Smooth muscle cell (in vitro differentiated cells): ENCODE data around the gene UNCX. TPM values are rescaled to one million over a fixed set of nuclear protein-coding genes. Genes with fewer than 3 reads are reported as not detected.
"Not testable (repeated sequence)": the region's sequence is repeated elsewhere in the genome, so short reads cannot be mapped to it uniquely, and the experiment has no call there.

ENCODE experiments used
- DNase-seq: peaks from one replicate; lab custom pipeline; 2025; ENCODE audit not compliant: unreplicated experiment; lab: John Stamatoyannopoulos, UW
- H2AFZ ChIP-seq: fragments of 200-600 bp; sonication (generic); 2 replicates; pipeline ENCODE4 v1.6.0; 2016; ENCODE audit warnings: antibody characterized with exemption, low read depth, mild to moderate bottlenecking
- H3F3A ChIP-seq: fragments of 200-600 bp; sonication (generic); 2 replicates; pipeline ENCODE4 v1.6.0; 2017; ENCODE audit warnings: antibody characterized with exemption, low read depth
- H3K27ac ChIP-seq: fragments of 200-600 bp; sonication (generic); 2 replicates; pipeline ENCODE4 v1.5.1; 2016; ENCODE audit warnings: low read depth, mild to moderate bottlenecking
- H3K27me3 ChIP-seq: fragments of 200-600 bp; sonication (generic); 2 replicates; pipeline ENCODE4 v1.6.1; 2016; ENCODE audit warnings: low read depth, mild to moderate bottlenecking
- H3K36me3 ChIP-seq: fragments of 200-600 bp; sonication (generic); 2 replicates; pipeline ENCODE4 v1.5.1; 2016; ENCODE audit warnings: low read depth
- H3K4me1 ChIP-seq: fragments of 200-600 bp; sonication (generic); 2 replicates; pipeline ENCODE4 v1.5.1; 2016; ENCODE audit warnings: low read depth
- H3K4me2 ChIP-seq: fragments of 200-600 bp; sonication (generic); 2 replicates; pipeline ENCODE4 v1.6.0; 2016; ENCODE audit warnings: mild to moderate bottlenecking
- H3K4me3 ChIP-seq: fragments of 200-600 bp; sonication (generic); 2 replicates; pipeline ENCODE4 v1.5.1; 2016; ENCODE audit warnings: mild to moderate bottlenecking
- H3K79me2 ChIP-seq: fragments of 200-600 bp; sonication (generic); 2 replicates; pipeline ENCODE4 v1.6.0; 2016; ENCODE audit warnings: low read depth, mild to moderate bottlenecking
- H3K9ac ChIP-seq: fragments of 200-600 bp; sonication (generic); 2 replicates; pipeline ENCODE4 v1.6.0; 2016; ENCODE audit warnings: low read depth
- H3K9me3 ChIP-seq: fragments of 200-600 bp; sonication (generic); replicated peaks from 2 replicates; pipeline ENCODE4 v1.5.1; 2016; ENCODE audit warnings: low read depth
- H4K20me1 ChIP-seq: fragments of 200-600 bp; sonication (generic); 2 replicates; pipeline ENCODE4 v1.6.0; 2016; ENCODE audit warnings: low read depth
- CTCF ChIP-seq: fragments of 200-600 bp; sonication (generic); IDR thresholded peaks from 2 replicates; pipeline ENCODE4 v1.5.1; 2017; ENCODE audit warnings: borderline replicate concordance, mild to moderate bottlenecking, antibody characterized with exemption; ENCODE audit not compliant: insufficient read depth, poor library complexity, severe bottlenecking
- WGBS: methylation state at CpG from one replicate; pipeline ENCODE4 v1.1.7; 2016; ENCODE audit warnings: low lambda C conversion rate; 5-methylcytosine and 5-hydroxymethylcytosine counted together
- polyA plus RNA-seq: library from polyadenylated mRNA; unstranded; fragments of >200 nt; fragmentation: Nextera tagmentation; extraction: Ambion mirVana; gene quantifications from 2 replicates; pipeline ENCODE4 v1.2.1, GENCODE V29; 2016
- total RNA-seq: library from RNA; depleted of rRNA; stranded (reverse); fragments of >200 nt; gene quantifications from 2 replicates; pipeline ENCODE4 v1.2.3, GENCODE V29; 2014

The UNCX gene
- total and polyA plus RNA-seq, 2 experiments from 2014 or later = not detected

DNA sequence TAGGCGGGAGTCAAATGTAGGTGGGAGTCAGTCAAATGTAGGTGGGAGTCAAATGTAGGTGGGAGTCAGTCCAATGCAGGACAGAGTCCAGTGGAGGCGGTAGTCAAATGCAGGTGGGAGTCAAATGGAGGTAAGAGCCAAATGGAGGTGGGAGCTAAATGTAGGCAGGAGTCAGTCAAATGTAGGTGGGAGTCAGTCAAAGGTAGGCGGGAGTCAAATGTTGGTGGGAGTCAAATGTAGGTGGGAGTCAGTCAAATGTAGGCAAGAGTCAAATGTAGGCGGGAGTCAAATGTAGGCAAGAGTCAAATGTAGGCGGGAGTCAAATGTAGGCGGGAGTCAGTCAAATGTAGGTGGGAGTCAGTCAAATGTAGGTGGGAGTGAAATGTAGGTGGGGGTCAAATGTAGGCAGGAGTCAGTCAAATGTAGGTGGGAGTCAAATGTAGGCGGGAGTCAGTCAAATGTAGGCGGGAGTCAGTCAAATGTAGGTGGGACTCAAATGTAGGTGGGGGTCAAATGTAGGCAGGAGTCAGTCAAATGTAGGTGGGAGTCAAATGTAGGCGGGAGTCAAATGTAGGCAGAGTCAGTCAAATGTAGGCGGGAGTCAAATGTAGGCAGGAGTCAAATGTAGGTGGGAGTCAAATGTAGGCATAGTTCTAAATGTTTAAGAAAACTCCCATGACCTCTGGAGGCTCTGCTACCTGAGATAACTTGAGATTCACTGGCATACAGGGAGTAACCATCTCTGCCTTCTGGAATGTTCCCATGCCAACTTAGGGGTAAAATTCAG is 42.5 kb upstream of the UNCX start:
- Histone ChIP-seq H3K9ac (no peak overlapping the region), H3K27ac (no peak overlapping the region), H3K4me2 (no peak overlapping the region), H3K36me3 (no peaks in the 10 kb centered on the region), H3K4me3 (no peak overlapping the region), H3K9me3 (no peaks in the 10 kb centered on the region), H3K27me3 (peaks cover 59% of the 10 kb centered on the region), H4K20me1 (no peaks in the 10 kb centered on the region), H3K4me1 (no peaks in the 10 kb centered on the region), H2AFZ (no peak overlapping the region), H3F3A (no peaks in the 10 kb centered on the region), H3K79me2 (no peaks in the 10 kb centered on the region)
- no peak for DNase-seq
- 91% methylated on average over 10 of the region's 10 CpGs for WGBS
- no peak for TF ChIP-seq CTCF

- H3K79me2 ChIP-seq = no peaks in the 10 kb centered on the region
- no peak overlapping the region for H3K27ac ChIP-seq
- WGBS = 61% methylated on average over 15 of the region's 15 CpGs
- H3K4me1 ChIP-seq = no peaks in the 10 kb centered on the region
- no peaks in the 10 kb centered on the region for H3K36me3 ChIP-seq
- no peaks in the 10 kb centered on the region for H4K20me1 ChIP-seq
- no peak for TF ChIP-seq CTCF
- DNase-seq = no peak
- no peak overlapping the region for H2AFZ ChIP-seq
- H3F3A ChIP-seq = no peaks in the 10 kb centered on the region
- H3K27me3 ChIP-seq = peaks cover 47% of the 10 kb centered on the region
- H3K9ac ChIP-seq = no peak overlapping the region
- H3K9me3 ChIP-seq = no peaks in the 10 kb centered on the region
- no peak overlapping the region for H3K4me2 ChIP-seq
- H3K4me3 ChIP-seq = no peak overlapping the region
Observed at GRCh38 chr7:1192171-1192676, 40.4 kb upstream of the UNCX start.

DNA sequence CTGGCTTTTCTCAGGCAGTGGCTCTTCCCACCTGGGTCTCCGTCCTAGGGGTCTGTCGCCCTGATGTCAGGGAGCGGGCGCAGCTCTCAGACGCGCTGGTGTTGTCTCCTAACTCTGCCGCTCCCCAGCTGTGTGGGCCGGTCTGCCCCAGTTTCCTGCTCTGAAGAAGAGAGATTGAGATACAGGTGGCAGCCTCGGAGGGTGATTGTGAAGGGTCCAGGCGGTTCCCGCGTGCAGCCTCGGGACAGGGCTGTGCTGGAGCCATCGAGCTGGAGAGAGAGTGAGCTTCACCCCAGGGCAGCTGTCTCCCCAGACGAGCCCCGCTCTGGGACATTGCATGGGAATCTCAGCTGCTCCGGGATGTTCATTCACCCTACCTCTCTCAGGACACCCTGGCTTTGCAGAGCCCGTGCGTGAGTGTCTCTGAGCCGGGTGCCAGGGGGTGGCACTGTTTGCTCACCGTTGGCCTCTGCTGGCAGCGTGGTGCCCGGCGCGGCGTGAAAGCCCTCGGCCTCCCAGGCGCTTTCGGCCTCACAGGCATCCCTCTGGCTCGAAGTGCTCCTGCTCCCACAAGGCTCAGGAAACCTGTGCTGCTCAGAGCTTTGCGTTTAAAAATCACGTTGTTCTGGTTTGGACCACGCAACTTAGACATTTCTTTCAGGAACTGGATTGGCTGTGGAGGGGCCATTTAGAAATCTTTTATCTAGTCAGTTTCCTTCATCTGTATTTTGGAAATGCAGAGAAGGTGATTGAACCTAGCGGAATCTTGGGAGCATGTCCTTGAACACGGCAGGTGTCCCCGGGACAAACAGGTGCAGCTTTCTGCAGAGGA is 38.9 kb upstream of the UNCX start:
- no peaks in the 10 kb centered on the region for H3K79me2 ChIP-seq
- no peaks in the 10 kb centered on the region for H3K4me1 ChIP-seq
- peak; percentile 24 for TF ChIP-seq CTCF
- DNase-seq = no peak
- H3K27ac ChIP-seq = no peak overlapping the region
- no peaks in the 10 kb centered on the region for H4K20me1 ChIP-seq
- no peak overlapping the region for H3K9ac ChIP-seq
- 62% methylated on average over 36 of the region's 36 CpGs for WGBS
- no peaks in the 10 kb centered on the region for H3K36me3 ChIP-seq
- no peaks in the 10 kb centered on the region for H3K9me3 ChIP-seq
- H3F3A ChIP-seq = no peaks in the 10 kb centered on the region
- no peak overlapping the region for H3K4me3 ChIP-seq
- H2AFZ ChIP-seq = no peak overlapping the region
- peaks cover 33% of the 10 kb centered on the region for H3K27me3 ChIP-seq
- no peak overlapping the region for H3K4me2 ChIP-seq

DNA sequence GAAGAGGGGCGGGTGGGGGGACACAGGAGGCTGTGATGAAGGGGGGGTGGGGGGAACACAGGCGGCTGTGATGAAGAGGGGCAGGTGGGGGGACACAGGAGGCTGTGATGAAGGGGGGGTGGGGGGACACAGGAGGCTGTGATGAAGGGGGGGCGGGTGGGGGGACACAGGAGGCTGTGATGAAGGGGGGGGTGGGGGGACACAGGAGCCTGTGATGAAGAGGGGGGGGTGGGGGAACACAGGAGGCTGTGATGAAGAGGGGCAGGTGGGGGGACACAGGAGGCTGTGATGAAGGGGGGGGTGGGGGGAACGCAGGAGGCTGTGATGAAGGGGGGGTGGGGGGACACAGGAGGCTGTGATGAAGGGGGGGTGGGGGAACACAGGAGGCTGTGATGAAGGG is 36.2 kb upstream of the UNCX start:
- not testable (repeated sequence) for DNase-seq
- WGBS = no CpG with 5 or more reads among the region's 4 CpGs

More for the DNA sequence above, 36.2 kb upstream of the UNCX start:
- H3K4me3 ChIP-seq, H3K36me3 ChIP-seq, H3F3A ChIP-seq, H3K4me1 ChIP-seq, H3K4me2 ChIP-seq, H3K27ac ChIP-seq, H3K9me3 ChIP-seq, H4K20me1 ChIP-seq, H2AFZ ChIP-seq, H3K79me2 ChIP-seq, H3K9ac ChIP-seq: not testable (repeated sequence)
- peaks cover 31% of the 10 kb centered on the region for H3K27me3 ChIP-seq
